H1 (cell line): ENCODE data around the gene FAM53A.

Experiments
- EP300 ChIP-seq, 2 experiments: IDR thresholded peaks; 1 replicate in 1 of 2; 2 replicates in 1 of 2; pipeline ENCODE4 v1.6.1; 2011 to 2012; ENCODE audit warnings: low read depth in 2 of 2, low read length in 2 of 2, mild to moderate bottlenecking in 2 of 2, borderline replicate concordance in 1 of 2, inconsistent platforms in 1 of 2, moderate library complexity in 1 of 2
- EZH2 ChIP-seq: fragments of 200-600 bp; sonication (generic); IDR thresholded peaks from 2 replicates; pipeline ENCODE4 v1.7.1; 2012; ENCODE audit warnings: low read depth, mild to moderate bottlenecking, moderate library complexity, low read length, inconsistent platforms; ENCODE audit not compliant: severe bottlenecking
- TBP ChIP-seq: IDR thresholded peaks from 2 replicates; pipeline ENCODE4 v1.6.1; 2011; ENCODE audit warnings: low read depth, low read length, improper control_type of control experiment
- TF ChIP-seq, protein P1 (sequence below), 3 experiments: IDR thresholded peaks; 1 replicate in 2 of 3; 2 replicates in 1 of 3; pipeline versions ENCODE4 v1.5.1 to v1.6.1; 2011; ENCODE audit warnings: low read length in 3 of 3, mild to moderate bottlenecking in 3 of 3, inconsistent platforms in 2 of 3, low read depth in 1 of 3, moderate library complexity in 1 of 3; ENCODE audit not compliant: insufficient read depth in 1 of 3; ENCODE audit errors: control extremely low read depth in 1 of 3

GRCh38 chr4:1728061-1728980, 44.2 kb upstream of the FAM53A start:
- TF ChIP-seq EP300 (IDR thresholded peaks at IDR 0.05; ENCODE audit: borderline replicate concordance in 1 of 2, low read depth in 2 of 2, low read length in 2 of 2) (no peak), TBP (no peak), EZH2 (no peak)
- TF ChIP-seq, protein P1, sequence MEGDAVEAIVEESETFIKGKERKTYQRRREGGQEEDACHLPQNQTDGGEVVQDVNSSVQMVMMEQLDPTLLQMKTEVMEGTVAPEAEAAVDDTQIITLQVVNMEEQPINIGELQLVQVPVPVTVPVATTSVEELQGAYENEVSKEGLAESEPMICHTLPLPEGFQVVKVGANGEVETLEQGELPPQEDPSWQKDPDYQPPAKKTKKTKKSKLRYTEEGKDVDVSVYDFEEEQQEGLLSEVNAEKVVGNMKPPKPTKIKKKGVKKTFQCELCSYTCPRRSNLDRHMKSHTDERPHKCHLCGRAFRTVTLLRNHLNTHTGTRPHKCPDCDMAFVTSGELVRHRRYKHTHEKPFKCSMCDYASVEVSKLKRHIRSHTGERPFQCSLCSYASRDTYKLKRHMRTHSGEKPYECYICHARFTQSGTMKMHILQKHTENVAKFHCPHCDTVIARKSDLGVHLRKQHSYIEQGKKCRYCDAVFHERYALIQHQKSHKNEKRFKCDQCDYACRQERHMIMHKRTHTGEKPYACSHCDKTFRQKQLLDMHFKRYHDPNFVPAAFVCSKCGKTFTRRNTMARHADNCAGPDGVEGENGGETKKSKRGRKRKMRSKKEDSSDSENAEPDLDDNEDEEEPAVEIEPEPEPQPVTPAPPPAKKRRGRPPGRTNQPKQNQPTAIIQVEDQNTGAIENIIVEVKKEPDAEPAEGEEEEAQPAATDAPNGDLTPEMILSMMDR (IDR thresholded peaks at IDR 0.05; ENCODE audit: control extremely low read depth in 1 of 3, insufficient read depth in 1 of 3, low read depth in 1 of 3, low read length in 3 of 3): no peak
